Esophagus muscularis mucosa (tissue), 4 donors: ENCODE data around the gene DOK6. TPM values are rescaled to one million over a fixed set of nuclear protein-coding genes. Genes with fewer than 3 reads are reported as not detected.

Experiments used
- DNase-seq: peaks from one replicate; pipeline ENCODE4 v3.0.0-alpha.2; 2017; ENCODE audit errors: extremely low spot score
- H3K27ac ChIP-seq, 4 donors: fragments of 200-600 bp; sonication (generic); replicated peaks in 1 of 4; 1 replicate in 3 of 4; 2 replicates in 1 of 4; pipeline ENCODE4 v1.5.1; 2016 to 2019; ENCODE audit warnings: mild to moderate bottlenecking in 1 of 4
- H3K27me3 ChIP-seq, 4 donors: fragments of 200-600 bp; sonication (generic); one replicate each; pipeline versions ENCODE4 v1.5.1 to v1.6.0; 2016 to 2019
- H3K36me3 ChIP-seq, 4 donors: fragments of 200-600 bp; sonication (generic); one replicate each; pipeline ENCODE4 v1.5.1; 2016 to 2019
- H3K4me1 ChIP-seq, 4 donors: fragments of 200-600 bp; sonication (generic); one replicate each; pipeline ENCODE4 v1.5.1; 2016 to 2019
- H3K4me3 ChIP-seq, 4 donors: fragments of 200-600 bp; sonication (generic); 1 replicate in 2 of 4; 2 replicates in 2 of 4; pipeline ENCODE4 v1.5.1; 2016 to 2019; ENCODE audit warnings: mild to moderate bottlenecking in 4 of 4, moderate library complexity in 1 of 4
- H3K9me3 ChIP-seq, 4 donors: fragments of 200-600 bp; sonication (generic); 1 replicate in 3 of 4; 2 replicates in 1 of 4; pipeline ENCODE4 v1.5.1; 2016 to 2019
- EP300 ChIP-seq: sonication (generic); formaldehyde crosslinking; IDR thresholded peaks from one replicate; pipeline ENCODE4 v1.6.1; 2017; ENCODE audit warnings: antibody characterized with exemption
- POLR2A ChIP-seq: fragments of 450-650 bp; IDR thresholded peaks from one replicate; pipeline ENCODE4 v1.6.1; 2017; ENCODE audit warnings: antibody characterized with exemption, moderate library complexity, mild to moderate bottlenecking, low read depth
- POLR2AphosphoS5 ChIP-seq, 2 donors: sonication (generic); formaldehyde crosslinking; IDR thresholded peaks; one replicate each; pipeline ENCODE4 v1.6.1; 2017; ENCODE audit warnings: antibody characterized with exemption in 2 of 2
- WGBS: methylation state at CpG from one replicate; pipeline ENCODE4 v1.1.5; 2018; 5-methylcytosine and 5-hydroxymethylcytosine counted together
- intact Hi-C: fragments of 100-400 bp; cut with DNase I; formaldehyde crosslinking; loops from one replicate; pipeline ENCODE4 v1.15.1; 2023
- total RNA-seq, 4 donors: library from RNA; depleted of rRNA; stranded (reverse); fragments of >200 nt; gene quantifications; one replicate each; pipeline versions ENCODE4 v1.1.0 to v1.2.1, GENCODE V29; 2016
- TF ChIP-seq, protein P1 (sequence below), 3 experiments: fragments of 200-600 bp in 2 of 3; fragments of 450-650 bp in 1 of 3; sonication (generic) in 2 of 3; IDR thresholded peaks; one replicate each; pipeline ENCODE4 v1.5.1; 2017 to 2019; ENCODE audit warnings: antibody characterized with exemption in 3 of 3, mild to moderate bottlenecking in 2 of 3, moderate library complexity in 1 of 3

DOK6 gene
- total RNA-seq, 4 donors from 2014 or later, result 0.83 to 4.1 (median 1.9) TPM

- Histone ChIP-seq H3K27me3 (peaks cover 0 to 48% (median 15%) of the 10 kb centered on the region in 4 donors), H3K9me3 (no peaks in the 10 kb centered on the region), H3K27ac (peak overlapping the region; percentile 15 to 67 (median 51)), H3K4me3 (peak overlapping the region; percentile 54 to 64 (median 57)), H3K36me3 (no peaks in the 10 kb centered on the region), H3K4me1 (peaks cover 0 to 28% (median 25%) of the 10 kb centered on the region in 4 donors)
- intact Hi-C loops, result no loop called here
- no peak for DNase-seq
- TF ChIP-seq POLR2A (no peak), POLR2AphosphoS5 (IDR thresholded peaks at IDR 0.05) (no peak), EP300 (no peak)
- TF ChIP-seq, protein P1, sequence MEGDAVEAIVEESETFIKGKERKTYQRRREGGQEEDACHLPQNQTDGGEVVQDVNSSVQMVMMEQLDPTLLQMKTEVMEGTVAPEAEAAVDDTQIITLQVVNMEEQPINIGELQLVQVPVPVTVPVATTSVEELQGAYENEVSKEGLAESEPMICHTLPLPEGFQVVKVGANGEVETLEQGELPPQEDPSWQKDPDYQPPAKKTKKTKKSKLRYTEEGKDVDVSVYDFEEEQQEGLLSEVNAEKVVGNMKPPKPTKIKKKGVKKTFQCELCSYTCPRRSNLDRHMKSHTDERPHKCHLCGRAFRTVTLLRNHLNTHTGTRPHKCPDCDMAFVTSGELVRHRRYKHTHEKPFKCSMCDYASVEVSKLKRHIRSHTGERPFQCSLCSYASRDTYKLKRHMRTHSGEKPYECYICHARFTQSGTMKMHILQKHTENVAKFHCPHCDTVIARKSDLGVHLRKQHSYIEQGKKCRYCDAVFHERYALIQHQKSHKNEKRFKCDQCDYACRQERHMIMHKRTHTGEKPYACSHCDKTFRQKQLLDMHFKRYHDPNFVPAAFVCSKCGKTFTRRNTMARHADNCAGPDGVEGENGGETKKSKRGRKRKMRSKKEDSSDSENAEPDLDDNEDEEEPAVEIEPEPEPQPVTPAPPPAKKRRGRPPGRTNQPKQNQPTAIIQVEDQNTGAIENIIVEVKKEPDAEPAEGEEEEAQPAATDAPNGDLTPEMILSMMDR (IDR thresholded peaks at IDR 0.05), result no peak
- WGBS, result no CpG with 5 or more reads among the region's 47 CpGs
Observed at GRCh38 chr18:69400976-69401225, 213 bp downstream of the DOK6 start.

GRCh38 chr18:69401226-69401971 lies 711 bp downstream of the DOK6 start:
- DNase-seq, result no peak
- TF ChIP-seq, protein P1 (IDR thresholded peaks at IDR 0.05), result no peak
- TF ChIP-seq POLR2AphosphoS5 (IDR thresholded peaks at IDR 0.05) (no peak), POLR2A (no peak), EP300 (no peak)
- peaks cover 0 to 48% (median 15%) of the 10 kb centered on the region in 4 donors for H3K27me3 ChIP-seq
- H3K27ac ChIP-seq, result peak overlapping the region; percentile 15 to 67 (median 51)
- WGBS, result no CpG with 5 or more reads among the region's 66 CpGs
- H3K4me3 ChIP-seq, result peak overlapping the region; percentile 54 to 64 (median 57)
- H3K4me1 ChIP-seq, result peaks cover 0 to 28% (median 25%) of the 10 kb centered on the region in 4 donors
- intact Hi-C loops, result no loop called here
- H3K36me3 ChIP-seq, result no peaks in the 10 kb centered on the region
- no peaks in the 10 kb centered on the region for H3K9me3 ChIP-seq

- Histone ChIP-seq H3K27me3 (peaks cover 0 to 48% (median 15%) of the 10 kb centered on the region in 4 donors), H3K9me3 (no peaks in the 10 kb centered on the region), H3K4me3 (peak overlapping the region; percentile 54 to 64 (median 57)), H3K4me1 (peaks cover 0 to 28% (median 25%) of the 10 kb centered on the region in 4 donors), H3K36me3 (no peaks in the 10 kb centered on the region), H3K27ac (peak overlapping the region in 1 of 4 donors; percentile 67)
- 13% methylated on average over 19 of the region's 19 CpGs for WGBS
- intact Hi-C loops, result no loop called here
- no peak for DNase-seq
- TF ChIP-seq EP300, result no peak
- TF ChIP-seq POLR2AphosphoS5 (IDR thresholded peaks at IDR 0.05), result no peak
- no peak for TF ChIP-seq POLR2A
- TF ChIP-seq, protein P1 (IDR thresholded peaks at IDR 0.05), result no peak
Observed at GRCh38 chr18:69401972-69402532, 1.4 kb downstream of the DOK6 start.

DNA sequence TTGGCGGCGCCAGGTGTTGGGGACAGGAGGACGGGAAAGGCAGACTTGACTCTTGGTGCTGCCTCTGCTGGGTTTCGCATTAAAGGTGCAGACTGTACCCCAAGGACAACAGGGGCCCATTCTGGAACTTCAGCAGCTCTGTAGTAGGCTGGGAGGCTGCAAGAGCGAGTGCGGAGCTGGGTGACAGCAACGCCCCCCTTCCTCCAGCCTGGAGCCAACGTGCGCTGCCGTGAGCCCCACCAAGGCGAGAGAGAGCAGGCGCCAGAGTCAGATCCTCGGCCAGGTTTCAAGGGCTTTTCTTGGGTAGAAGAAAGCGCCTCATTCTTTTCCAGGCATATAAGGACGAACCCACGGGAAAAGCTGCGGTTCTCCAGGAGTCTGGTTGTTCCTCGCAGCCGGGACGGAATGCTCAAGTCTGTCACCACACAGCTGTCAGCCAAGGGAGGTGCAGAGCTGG lies 1.9 kb downstream of the DOK6 start:
- 27% methylated on average over 14 of the region's 20 CpGs for WGBS

More for the DNA sequence above, 1.9 kb downstream of the DOK6 start:
- intact Hi-C loops, result no loop called here
- H3K36me3 ChIP-seq, result no peaks in the 10 kb centered on the region
- no peaks in the 10 kb centered on the region for H3K9me3 ChIP-seq
- H3K4me1 ChIP-seq, result peaks cover 0 to 28% (median 25%) of the 10 kb centered on the region in 4 donors
- peaks cover 0 to 46% (median 15%) of the 10 kb centered on the region in 4 donors for H3K27me3 ChIP-seq
- no peak for DNase-seq
- peak overlapping the region; percentile 54 to 64 (median 57) for H3K4me3 ChIP-seq
- no peak for TF ChIP-seq EP300
- TF ChIP-seq, protein P1 (IDR thresholded peaks at IDR 0.05), result no peak
- no peak for TF ChIP-seq POLR2A
- no peak for TF ChIP-seq POLR2AphosphoS5 (IDR thresholded peaks at IDR 0.05)
- no peak overlapping the region for H3K27ac ChIP-seq
